ENCODE results near the gene KRTAP19-3.

Gene KRTAP19-3

DNA sequence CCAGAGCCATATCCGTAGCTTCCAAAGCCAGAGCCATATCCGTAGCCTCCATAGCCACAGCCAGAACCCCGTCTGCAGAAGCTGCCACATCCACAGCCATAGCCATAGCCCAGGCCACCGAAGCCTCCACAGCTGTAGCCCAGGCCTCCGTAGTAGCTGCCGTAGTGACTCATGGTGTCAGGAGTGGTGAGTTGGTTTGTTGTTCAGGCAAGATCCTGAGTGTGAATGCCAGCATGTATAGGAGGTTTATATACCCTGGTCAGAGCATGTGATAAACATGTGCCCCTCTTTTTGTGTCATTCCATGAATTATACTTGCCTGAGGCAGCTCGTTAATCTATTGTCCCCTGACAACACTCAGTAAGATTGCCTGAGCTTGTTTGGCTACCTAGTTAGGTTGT is 11.7 kb downstream of the KRTAP19-3 start, which contains the start of gene KRTAP19-1:
Gene KRTAP19-1, minus strand, starts transcription at position 223 of the 400 bp plus-strand sequence. Its CDS starts 50 bp downstream, at position 173.
- H3K9me2 ChIP-seq (replicated peaks; ENCODE audit: control insufficient read depth, low read length) = no peaks in the 10 kb centered on the region
- no peak within 1 kb of the TSS for H3K27ac ChIP-seq (ENCODE audit: low read depth, low read length)
- H3K36me3 ChIP-seq (ENCODE audit: control insufficient read depth, low read length) = no peaks in the 10 kb centered on the region
- H3K4me2 ChIP-seq (ENCODE audit: low read length) = no peak within 1 kb of the TSS
- H3K9me3 ChIP-seq (ENCODE audit: control insufficient read depth, insufficient read depth, low read length) = no peaks in the 10 kb centered on the region; the same call in 1 of the 2 replicates
- no peaks in the 10 kb centered on the region for H3K27me3 ChIP-seq (ENCODE audit: control insufficient read depth, low read length)
- H3K4me1 ChIP-seq (ENCODE audit: control insufficient read depth, low read length) = no peaks in the 10 kb centered on the region
- no peak within 1 kb of the TSS for H3K4me3 ChIP-seq (ENCODE audit: low read length)
- TF ChIP-seq, protein P1, sequence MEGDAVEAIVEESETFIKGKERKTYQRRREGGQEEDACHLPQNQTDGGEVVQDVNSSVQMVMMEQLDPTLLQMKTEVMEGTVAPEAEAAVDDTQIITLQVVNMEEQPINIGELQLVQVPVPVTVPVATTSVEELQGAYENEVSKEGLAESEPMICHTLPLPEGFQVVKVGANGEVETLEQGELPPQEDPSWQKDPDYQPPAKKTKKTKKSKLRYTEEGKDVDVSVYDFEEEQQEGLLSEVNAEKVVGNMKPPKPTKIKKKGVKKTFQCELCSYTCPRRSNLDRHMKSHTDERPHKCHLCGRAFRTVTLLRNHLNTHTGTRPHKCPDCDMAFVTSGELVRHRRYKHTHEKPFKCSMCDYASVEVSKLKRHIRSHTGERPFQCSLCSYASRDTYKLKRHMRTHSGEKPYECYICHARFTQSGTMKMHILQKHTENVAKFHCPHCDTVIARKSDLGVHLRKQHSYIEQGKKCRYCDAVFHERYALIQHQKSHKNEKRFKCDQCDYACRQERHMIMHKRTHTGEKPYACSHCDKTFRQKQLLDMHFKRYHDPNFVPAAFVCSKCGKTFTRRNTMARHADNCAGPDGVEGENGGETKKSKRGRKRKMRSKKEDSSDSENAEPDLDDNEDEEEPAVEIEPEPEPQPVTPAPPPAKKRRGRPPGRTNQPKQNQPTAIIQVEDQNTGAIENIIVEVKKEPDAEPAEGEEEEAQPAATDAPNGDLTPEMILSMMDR (IDR thresholded peaks at IDR 0.05; ENCODE audit: low read depth, low read length, poor library complexity, severe bottlenecking) = no peak
- no peak for TF ChIP-seq EZH2phosphoT487 (IDR thresholded peaks at IDR 0.05; ENCODE audit: borderline replicate concordance, low read length)
- H3K79me2 ChIP-seq (ENCODE audit: control insufficient read depth, low read length) = no peaks in the 10 kb centered on the region
- no peaks in the 10 kb centered on the region for H3F3A ChIP-seq (ENCODE audit: control insufficient read depth, insufficient read depth)
- no peaks in the 10 kb centered on the region for H4K20me1 ChIP-seq (ENCODE audit: control insufficient read depth, insufficient read depth, low read depth, low read length)

GRCh38 chr21:30479259-30479658 is 12.6 kb downstream of the KRTAP19-3 start:
- Histone ChIP-seq H3F3A (ENCODE audit: control insufficient read depth, insufficient read depth) (no peaks in the 10 kb centered on the region), H3K9me2 (replicated peaks; ENCODE audit: control insufficient read depth, low read length) (no peaks in the 10 kb centered on the region), H3K9me3 (ENCODE audit: control insufficient read depth, insufficient read depth, low read length) (no peaks in the 10 kb centered on the region), H3K4me3 (ENCODE audit: low read length) (no peak overlapping the region), H3K36me3 (ENCODE audit: control insufficient read depth, low read length) (no peaks in the 10 kb centered on the region), H3K27me3 (ENCODE audit: control insufficient read depth, low read length) (no peaks in the 10 kb centered on the region), H3K27ac (ENCODE audit: low read depth, low read length) (no peak overlapping the region), H3K4me1 (ENCODE audit: control insufficient read depth, low read length) (no peaks in the 10 kb centered on the region), H3K79me2 (ENCODE audit: control insufficient read depth, low read length) (no peaks in the 10 kb centered on the region), H3K4me2 (ENCODE audit: low read length) (no peak overlapping the region), H4K20me1 (ENCODE audit: control insufficient read depth, insufficient read depth, low read depth, low read length) (no peaks in the 10 kb centered on the region)
- TF ChIP-seq, protein P1 (IDR thresholded peaks at IDR 0.05; ENCODE audit: low read depth, low read length, poor library complexity, severe bottlenecking) = no peak
- TF ChIP-seq EZH2phosphoT487 (IDR thresholded peaks at IDR 0.05; ENCODE audit: borderline replicate concordance, low read length) = no peak

GRCh38 chr21:30478004-30478403 is 13.8 kb downstream of the KRTAP19-3 start:
- no peaks in the 10 kb centered on the region for H3K36me3 ChIP-seq (ENCODE audit: control insufficient read depth, low read length)
- no peaks in the 10 kb centered on the region for H3K79me2 ChIP-seq (ENCODE audit: control insufficient read depth, low read length)
- no peaks in the 10 kb centered on the region for H3K9me2 ChIP-seq (replicated peaks; ENCODE audit: control insufficient read depth, low read length)
- H3K27me3 ChIP-seq (ENCODE audit: control insufficient read depth, low read length) = no peaks in the 10 kb centered on the region
- no peaks in the 10 kb centered on the region for H3F3A ChIP-seq (ENCODE audit: control insufficient read depth, insufficient read depth)
- no peaks in the 10 kb centered on the region for H4K20me1 ChIP-seq (ENCODE audit: control insufficient read depth, insufficient read depth, low read depth, low read length)
- H3K27ac ChIP-seq (ENCODE audit: low read depth, low read length) = no peak overlapping the region
- no peaks in the 10 kb centered on the region for H3K4me1 ChIP-seq (ENCODE audit: control insufficient read depth, low read length)
- H3K4me2 ChIP-seq (ENCODE audit: low read length) = no peak overlapping the region
- no peak overlapping the region for H3K4me3 ChIP-seq (ENCODE audit: low read length)
- H3K9me3 ChIP-seq (ENCODE audit: control insufficient read depth, insufficient read depth, low read length) = no peaks in the 10 kb centered on the region
- TF ChIP-seq EZH2phosphoT487 (IDR thresholded peaks at IDR 0.05; ENCODE audit: borderline replicate concordance, low read length) = no peak
- TF ChIP-seq, protein P1 (IDR thresholded peaks at IDR 0.05; ENCODE audit: low read depth, low read length, poor library complexity, severe bottlenecking) = no peak

Measured in DOHH2 (cell line).